ENCODE results near the gene ADAM17.

ADAM17 gene

DNA sequence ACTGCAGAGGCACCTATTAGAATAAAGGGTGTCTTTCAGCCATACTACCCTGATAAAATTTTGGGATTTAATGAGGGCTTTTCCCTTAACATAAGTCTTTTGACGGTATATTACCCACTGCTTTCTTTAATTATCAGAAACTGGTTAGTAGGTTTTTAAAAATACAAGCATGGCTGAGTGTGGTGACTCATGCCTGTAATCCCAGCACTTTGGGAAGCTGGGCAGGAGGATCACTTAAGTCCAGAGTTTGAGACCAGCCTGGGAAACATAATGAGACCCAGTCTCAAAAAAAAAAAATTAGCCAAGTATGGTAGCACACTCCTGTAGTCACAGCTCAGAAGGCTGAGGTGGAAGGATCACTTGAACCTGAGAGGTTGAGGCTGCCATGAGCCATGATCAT is 116.1 kb downstream of the ADAM17 start:
- Histone ChIP-seq H3K36me3 (ENCODE audit: control insufficient read depth in 1 of 2, insufficient read depth in 2 of 2, low read length in 2 of 2) (peaks cover 30 to 48% of the 10 kb centered on the region in 2 donors), H3K4me3 (ENCODE audit: low read depth in 1 of 2, low read length in 2 of 2) (no peak overlapping the region), H3K4me1 (ENCODE audit: control insufficient read depth in 1 of 2, insufficient read depth in 2 of 2, low read length in 2 of 2) (no peaks in the 10 kb centered on the region), H3K9me3 (ENCODE audit: control insufficient read depth in 1 of 2, low read length in 2 of 2) (no peaks in the 10 kb centered on the region), H3K27me3 (ENCODE audit: low read depth, low read length) (no peaks in the 10 kb centered on the region), H3K27ac (ENCODE audit: low read length) (no peak overlapping the region)

All from muscle layer of duodenum (tissue), 2 donors.